GM23338 (cell line): ENCODE data around the gene GATAD2B. TPM values are rescaled to one million over a fixed set of nuclear protein-coding genes. Genes with fewer than 3 reads are reported as not detected.

ENCODE experiments used
- ATAC-seq: fragments of 200-7000 bp; cut with Tn5 transposase; 3 replicates; pipeline ENCODE4 v1.9.1; 2020
- DNase-seq: peaks from one replicate; pipeline ENCODE4 v3.0.0-alpha.2; 2015; ENCODE audit warnings: low spot score
- H2AFZ ChIP-seq: fragments of 200-600 bp; sonication (generic); 2 replicates; pipeline ENCODE4 v1.8.0; 2016; ENCODE audit warnings: antibody characterized with exemption, mild to moderate bottlenecking, moderate library complexity
- H3F3A ChIP-seq: fragments of 200-600 bp; sonication (generic); replicated peaks from 2 replicates; pipeline ENCODE4 v1.8.0; 2017; ENCODE audit warnings: antibody characterized with exemption, mixed run types, low read depth
- H3K27ac ChIP-seq: fragments of 200-600 bp; sonication (generic); 2 replicates; pipeline ENCODE4 v1.6.1; 2016; ENCODE audit warnings: low read depth
- H3K27me3 ChIP-seq: fragments of 200-600 bp; sonication (generic); 2 replicates; pipeline ENCODE4 v1.8.0; 2016; ENCODE audit warnings: mild to moderate bottlenecking, mixed run types, moderate library complexity; ENCODE audit not compliant: insufficient read depth
- H3K36me3 ChIP-seq: fragments of 200-600 bp; sonication (generic); 2 replicates; pipeline ENCODE4 v1.8.0; 2016; ENCODE audit warnings: mild to moderate bottlenecking; ENCODE audit not compliant: insufficient read depth
- H3K4me1 ChIP-seq: fragments of 200-600 bp; sonication (generic); 2 replicates; pipeline ENCODE4 v1.8.0; 2016; ENCODE audit warnings: mild to moderate bottlenecking, moderate library complexity; ENCODE audit not compliant: insufficient read depth
- H3K4me2 ChIP-seq: fragments of 200-600 bp; sonication (generic); 2 replicates; pipeline ENCODE4 v1.7.1; 2017; ENCODE audit warnings: mixed run types
- H3K4me3 ChIP-seq: fragments of 200-600 bp; sonication (generic); 2 replicates; pipeline ENCODE4 v1.6.1; 2016; ENCODE audit warnings: mixed run types
- H3K79me2 ChIP-seq: fragments of 200-600 bp; sonication (generic); replicated peaks from 2 replicates; pipeline ENCODE4 v1.8.0; 2017; ENCODE audit warnings: mild to moderate bottlenecking; ENCODE audit not compliant: insufficient read depth
- H3K9me2 ChIP-seq: fragments of 200-600 bp; sonication (generic); 2 replicates; pipeline ENCODE4 v1.8.0; 2017; ENCODE audit not compliant: insufficient read depth
- H4K20me1 ChIP-seq: fragments of 200-600 bp; sonication (generic); replicated peaks from 2 replicates; pipeline ENCODE4 v1.8.0; 2017; ENCODE audit warnings: mild to moderate bottlenecking; ENCODE audit not compliant: insufficient read depth
- H3K27ac Mint-ChIP-seq: 2 replicates; pipeline ENCODE4 v1.8.0; 2020; ENCODE audit warnings: inconsistent platforms, mild to moderate bottlenecking, moderate library complexity, mixed read lengths
- H3K27me3 Mint-ChIP-seq: 3 replicates; pipeline ENCODE4 v1.8.0; 2022; ENCODE audit warnings: low read depth, mild to moderate bottlenecking, moderate library complexity, mixed read lengths, inconsistent platforms; ENCODE audit not compliant: insufficient read depth, poor library complexity
- H3K36me3 Mint-ChIP-seq: 3 replicates; pipeline ENCODE4 v1.8.0; 2021; ENCODE audit warnings: low read depth, mild to moderate bottlenecking, inconsistent platforms, moderate library complexity, mixed read lengths
- H3K4me1 Mint-ChIP-seq: 3 replicates; pipeline ENCODE4 v1.8.0; 2020; ENCODE audit warnings: mild to moderate bottlenecking, inconsistent platforms, mixed read lengths
- H3K4me3 Mint-ChIP-seq: 3 replicates; pipeline ENCODE4 v1.8.0; 2021; ENCODE audit warnings: moderate library complexity, mild to moderate bottlenecking, inconsistent platforms, mixed read lengths
- H3K9me3 Mint-ChIP-seq: 3 replicates; pipeline ENCODE4 v1.8.0; 2020; ENCODE audit warnings: moderate library complexity, mild to moderate bottlenecking, inconsistent platforms, mixed read lengths
- CREB1 ChIP-seq: fragments of 250-450 bp; sonication (Bioruptor Pico); IDR thresholded peaks from 2 replicates; pipeline ENCODE4 v1.5.0; 2020; ENCODE audit warnings: low read depth, mild to moderate bottlenecking, moderate library complexity
- EZH2 ChIP-seq: fragments of 200-600 bp; sonication (generic); IDR thresholded peaks from one replicate; pipeline ENCODE4 v1.8.0; 2017; ENCODE audit warnings: antibody characterized with exemption, mild to moderate bottlenecking, low read depth; ENCODE audit not compliant: unreplicated experiment
- EZH2phosphoT487 ChIP-seq: fragments of 200-600 bp; sonication (generic); IDR thresholded peaks from one replicate; pipeline ENCODE4 v1.8.1; 2018; ENCODE audit warnings: antibody characterized with exemption; ENCODE audit not compliant: unreplicated experiment
- JUNB ChIP-seq: IDR thresholded peaks from one replicate; pipeline ENCODE4 v1.6.1; 2016; ENCODE audit warnings: antibody characterized with exemption; ENCODE audit not compliant: unreplicated experiment
- NANOG ChIP-seq: IDR thresholded peaks from 2 replicates; pipeline ENCODE4 v1.6.1; 2016; ENCODE audit warnings: antibody characterized with exemption, borderline replicate concordance
- POLR2AphosphoS5 ChIP-seq: IDR thresholded peaks from 2 replicates; pipeline ENCODE4 v1.6.1; 2016; ENCODE audit warnings: antibody characterized with exemption, low read depth
- REST ChIP-seq: IDR thresholded peaks from one replicate; pipeline ENCODE4 v1.6.1; 2018; ENCODE audit warnings: antibody characterized with exemption; ENCODE audit not compliant: unreplicated experiment
- STAT1 ChIP-seq: IDR thresholded peaks from one replicate; pipeline ENCODE4 v1.6.1; 2016; ENCODE audit warnings: antibody characterized with exemption; ENCODE audit not compliant: unreplicated experiment
- ZNF114 ChIP-seq: fragments of 250-450 bp; sonication (Bioruptor Pico); IDR thresholded peaks from 2 replicates; pipeline ENCODE4 v1.5.0; 2020; ENCODE audit warnings: mild to moderate bottlenecking, moderate library complexity
- ZNF331 ChIP-seq: fragments of 250-450 bp; sonication (Bioruptor Pico); IDR thresholded peaks from 2 replicates; pipeline ENCODE4 v1.5.0; 2020; ENCODE audit warnings: low read depth, mild to moderate bottlenecking, moderate library complexity
- polyA plus RNA-seq: library from polyadenylated mRNA; unstranded; fragments of >200 nt; fragmentation: Nextera tagmentation; extraction: Ambion mirVana; gene quantifications from 2 replicates; pipeline ENCODE4 v1.2.1, GENCODE V29; 2016
- total RNA-seq: library from RNA; depleted of rRNA; stranded (reverse); fragments of >200 nt; shearing (Covaris generic); gene quantifications from 2 replicates; pipeline ENCODE4 v1.2.3, GENCODE V29; 2014
- TF ChIP-seq, protein P1 (sequence below), 2 experiments: fragments of 200-600 bp in 1 of 2; sonication (generic) in 1 of 2; conservative IDR thresholded peaks; 2 replicates each; pipeline versions ENCODE4 v1.5.1 to v1.6.1; 2016 to 2017; ENCODE audit warnings: antibody characterized with exemption in 2 of 2, low read depth in 2 of 2, mild to moderate bottlenecking in 2 of 2, moderate library complexity in 1 of 2
- TF ChIP-seq, protein P2 (sequence below): fragments of 250-450 bp; sonication (Bioruptor Pico); IDR thresholded peaks from 2 replicates; pipeline ENCODE4 v1.5.0; 2020; ENCODE audit warnings: mild to moderate bottlenecking, moderate library complexity
- TF ChIP-seq, protein P3 (sequence below): IDR thresholded peaks from 2 replicates; pipeline ENCODE4 v1.6.1; 2016; ENCODE audit warnings: antibody characterized with exemption

GATAD2B gene
- total and polyA plus RNA-seq, 2 experiments from 2014 or later, result 5.2 to 17.8 TPM

DNA sequence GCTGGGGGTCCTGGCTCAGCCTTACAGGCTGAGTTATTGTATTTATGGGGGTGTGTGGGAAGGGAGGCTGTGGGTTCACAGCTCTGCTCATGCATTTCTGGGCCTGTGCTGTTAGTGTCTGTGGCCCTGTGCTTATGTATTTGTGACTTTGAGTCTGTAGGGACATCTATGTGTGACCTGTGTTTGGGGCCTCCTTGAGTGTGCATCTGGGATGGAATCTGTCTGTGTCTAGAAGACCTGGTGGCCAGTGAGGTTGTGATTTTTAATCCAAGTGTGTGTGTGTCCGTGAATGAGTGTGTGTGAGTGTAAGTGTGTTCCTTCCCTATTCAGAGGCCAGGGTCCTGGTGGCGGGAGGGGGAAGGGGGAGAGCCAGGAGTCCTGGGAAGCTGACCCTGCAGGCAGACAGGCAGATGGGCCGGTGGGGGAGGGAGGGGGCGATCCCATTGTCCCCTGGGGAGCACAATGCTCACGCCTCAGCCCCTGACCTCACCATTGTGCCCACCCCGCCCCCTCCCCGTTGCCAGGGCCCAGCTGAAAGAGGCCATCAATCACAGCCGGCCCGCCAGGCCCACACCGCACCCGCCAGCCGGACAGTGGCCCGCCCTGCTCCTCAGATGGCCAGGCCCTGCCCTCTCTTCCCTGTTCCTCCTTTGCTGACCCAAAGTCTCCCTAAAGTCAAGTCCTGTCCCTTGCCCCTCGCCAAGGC lies 128.0 kb downstream of the GATAD2B start:
- peaks cover 38% of the 10 kb centered on the region for H3K4me1 Mint-ChIP-seq
- H3K4me3 Mint-ChIP-seq, result peak overlapping the region; percentile 45
- Histone ChIP-seq H3K4me2 (peak overlapping the region; percentile 71; the same call in 1 of the 2 replicates), H4K20me1 (0 out of 2 replicates have a peak, but pooled peaks cover 3% of the 10 kb centered on the region), H3K4me3 (0 out of 2 replicates have a peak overlapping the region, but pooled peaks have one; percentile 23), H3K36me3 (no peaks in the 10 kb centered on the region), H3K27ac (no peak overlapping the region), H3K79me2 (no peaks in the 10 kb centered on the region), H3K9me2 (no peaks in the 10 kb centered on the region), H3F3A (0 out of 2 replicates have a peak, but pooled peaks cover 13% of the 10 kb centered on the region), H3K4me1 (peaks cover 19% of the 10 kb centered on the region), H2AFZ (peak overlapping the region; percentile 87; the same call in 1 of the 2 replicates), H3K27me3 (no peaks in the 10 kb centered on the region)
- no peaks in the 10 kb centered on the region for H3K9me3 Mint-ChIP-seq
- H3K36me3 Mint-ChIP-seq, result no peaks in the 10 kb centered on the region; the same call in 2 of the 3 replicates
- peaks cover 17% of the 10 kb centered on the region for H3K27me3 Mint-ChIP-seq
- ATAC-seq, result peak; percentile 9
- TF ChIP-seq JUNB, result no peak
- TF ChIP-seq ZNF114 (CRISPR knock-in tag), result no peak
- TF ChIP-seq EZH2, result no peak
- no peak for TF ChIP-seq CREB1 (CRISPR knock-in tag)
- no peak for TF ChIP-seq EZH2phosphoT487
- no peak for TF ChIP-seq REST
- TF ChIP-seq, protein P1, sequence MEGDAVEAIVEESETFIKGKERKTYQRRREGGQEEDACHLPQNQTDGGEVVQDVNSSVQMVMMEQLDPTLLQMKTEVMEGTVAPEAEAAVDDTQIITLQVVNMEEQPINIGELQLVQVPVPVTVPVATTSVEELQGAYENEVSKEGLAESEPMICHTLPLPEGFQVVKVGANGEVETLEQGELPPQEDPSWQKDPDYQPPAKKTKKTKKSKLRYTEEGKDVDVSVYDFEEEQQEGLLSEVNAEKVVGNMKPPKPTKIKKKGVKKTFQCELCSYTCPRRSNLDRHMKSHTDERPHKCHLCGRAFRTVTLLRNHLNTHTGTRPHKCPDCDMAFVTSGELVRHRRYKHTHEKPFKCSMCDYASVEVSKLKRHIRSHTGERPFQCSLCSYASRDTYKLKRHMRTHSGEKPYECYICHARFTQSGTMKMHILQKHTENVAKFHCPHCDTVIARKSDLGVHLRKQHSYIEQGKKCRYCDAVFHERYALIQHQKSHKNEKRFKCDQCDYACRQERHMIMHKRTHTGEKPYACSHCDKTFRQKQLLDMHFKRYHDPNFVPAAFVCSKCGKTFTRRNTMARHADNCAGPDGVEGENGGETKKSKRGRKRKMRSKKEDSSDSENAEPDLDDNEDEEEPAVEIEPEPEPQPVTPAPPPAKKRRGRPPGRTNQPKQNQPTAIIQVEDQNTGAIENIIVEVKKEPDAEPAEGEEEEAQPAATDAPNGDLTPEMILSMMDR (conservative IDR thresholded peaks at IDR 0.05; ENCODE audit: low read depth in 2 of 2), result no peak
- TF ChIP-seq, protein P2, sequence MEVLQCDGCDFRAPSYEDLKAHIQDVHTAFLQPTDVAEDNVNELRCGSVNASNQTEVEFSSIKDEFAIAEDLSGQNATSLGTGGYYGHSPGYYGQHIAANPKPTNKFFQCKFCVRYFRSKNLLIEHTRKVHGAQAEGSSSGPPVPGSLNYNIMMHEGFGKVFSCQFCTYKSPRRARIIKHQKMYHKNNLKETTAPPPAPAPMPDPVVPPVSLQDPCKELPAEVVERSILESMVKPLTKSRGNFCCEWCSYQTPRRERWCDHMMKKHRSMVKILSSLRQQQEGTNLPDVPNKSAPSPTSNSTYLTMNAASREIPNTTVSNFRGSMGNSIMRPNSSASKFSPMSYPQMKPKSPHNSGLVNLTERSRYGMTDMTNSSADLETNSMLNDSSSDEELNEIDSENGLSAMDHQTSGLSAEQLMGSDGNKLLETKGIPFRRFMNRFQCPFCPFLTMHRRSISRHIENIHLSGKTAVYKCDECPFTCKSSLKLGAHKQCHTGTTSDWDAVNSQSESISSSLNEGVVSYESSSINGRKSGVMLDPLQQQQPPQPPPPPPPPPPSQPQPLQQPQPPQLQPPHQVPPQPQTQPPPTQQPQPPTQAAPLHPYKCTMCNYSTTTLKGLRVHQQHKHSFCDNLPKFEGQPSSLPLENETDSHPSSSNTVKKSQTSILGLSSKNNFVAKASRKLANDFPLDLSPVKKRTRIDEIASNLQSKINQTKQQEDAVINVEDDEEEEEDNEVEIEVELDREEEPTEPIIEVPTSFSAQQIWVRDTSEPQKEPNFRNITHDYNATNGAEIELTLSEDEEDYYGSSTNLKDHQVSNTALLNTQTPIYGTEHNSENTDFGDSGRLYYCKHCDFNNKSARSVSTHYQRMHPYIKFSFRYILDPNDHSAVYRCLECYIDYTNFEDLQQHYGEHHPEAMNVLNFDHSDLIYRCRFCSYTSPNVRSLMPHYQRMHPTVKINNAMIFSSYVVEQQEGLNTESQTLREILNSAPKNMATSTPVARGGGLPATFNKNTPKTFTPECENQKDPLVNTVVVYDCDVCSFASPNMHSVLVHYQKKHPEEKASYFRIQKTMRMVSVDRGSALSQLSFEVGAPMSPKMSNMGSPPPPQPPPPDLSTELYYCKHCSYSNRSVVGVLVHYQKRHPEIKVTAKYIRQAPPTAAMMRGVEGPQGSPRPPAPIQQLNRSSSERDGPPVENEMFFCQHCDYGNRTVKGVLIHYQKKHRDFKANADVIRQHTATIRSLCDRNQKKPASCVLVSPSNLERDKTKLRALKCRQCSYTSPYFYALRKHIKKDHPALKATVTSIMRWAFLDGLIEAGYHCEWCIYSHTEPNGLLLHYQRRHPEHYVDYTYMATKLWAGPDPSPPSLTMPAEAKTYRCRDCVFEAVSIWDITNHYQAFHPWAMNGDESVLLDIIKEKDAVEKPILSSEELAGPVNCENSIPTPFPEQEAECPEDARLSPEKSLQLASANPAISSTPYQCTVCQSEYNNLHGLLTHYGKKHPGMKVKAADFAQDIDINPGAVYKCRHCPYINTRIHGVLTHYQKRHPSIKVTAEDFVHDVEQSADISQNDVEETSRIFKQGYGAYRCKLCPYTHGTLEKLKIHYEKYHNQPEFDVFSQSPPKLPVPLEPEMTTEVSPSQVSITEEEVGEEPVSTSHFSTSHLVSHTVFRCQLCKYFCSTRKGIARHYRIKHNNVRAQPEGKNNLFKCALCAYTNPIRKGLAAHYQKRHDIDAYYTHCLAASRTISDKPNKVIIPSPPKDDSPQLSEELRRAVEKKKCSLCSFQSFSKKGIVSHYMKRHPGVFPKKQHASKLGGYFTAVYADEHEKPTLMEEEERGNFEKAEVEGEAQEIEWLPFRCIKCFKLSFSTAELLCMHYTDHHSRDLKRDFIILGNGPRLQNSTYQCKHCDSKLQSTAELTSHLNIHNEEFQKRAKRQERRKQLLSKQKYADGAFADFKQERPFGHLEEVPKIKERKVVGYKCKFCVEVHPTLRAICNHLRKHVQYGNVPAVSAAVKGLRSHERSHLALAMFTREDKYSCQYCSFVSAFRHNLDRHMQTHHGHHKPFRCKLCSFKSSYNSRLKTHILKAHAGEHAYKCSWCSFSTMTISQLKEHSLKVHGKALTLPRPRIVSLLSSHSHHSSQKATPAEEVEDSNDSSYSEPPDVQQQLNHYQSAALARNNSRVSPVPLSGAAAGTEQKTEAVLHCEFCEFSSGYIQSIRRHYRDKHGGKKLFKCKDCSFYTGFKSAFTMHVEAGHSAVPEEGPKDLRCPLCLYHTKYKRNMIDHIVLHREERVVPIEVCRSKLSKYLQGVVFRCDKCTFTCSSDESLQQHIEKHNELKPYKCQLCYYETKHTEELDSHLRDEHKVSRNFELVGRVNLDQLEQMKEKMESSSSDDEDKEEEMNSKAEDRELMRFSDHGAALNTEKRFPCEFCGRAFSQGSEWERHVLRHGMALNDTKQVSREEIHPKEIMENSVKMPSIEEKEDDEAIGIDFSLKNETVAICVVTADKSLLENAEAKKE (CRISPR knock-in tag), result no peak
- TF ChIP-seq POLR2AphosphoS5, result no peak
- TF ChIP-seq, protein P3, sequence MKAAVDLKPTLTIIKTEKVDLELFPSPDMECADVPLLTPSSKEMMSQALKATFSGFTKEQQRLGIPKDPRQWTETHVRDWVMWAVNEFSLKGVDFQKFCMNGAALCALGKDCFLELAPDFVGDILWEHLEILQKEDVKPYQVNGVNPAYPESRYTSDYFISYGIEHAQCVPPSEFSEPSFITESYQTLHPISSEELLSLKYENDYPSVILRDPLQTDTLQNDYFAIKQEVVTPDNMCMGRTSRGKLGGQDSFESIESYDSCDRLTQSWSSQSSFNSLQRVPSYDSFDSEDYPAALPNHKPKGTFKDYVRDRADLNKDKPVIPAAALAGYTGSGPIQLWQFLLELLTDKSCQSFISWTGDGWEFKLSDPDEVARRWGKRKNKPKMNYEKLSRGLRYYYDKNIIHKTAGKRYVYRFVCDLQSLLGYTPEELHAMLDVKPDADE, result no peak
- no peak for TF ChIP-seq NANOG
- TF ChIP-seq STAT1, result no peak
- TF ChIP-seq ZNF331 (CRISPR knock-in tag), result no peak
- no peak for DNase-seq
- H3K27ac Mint-ChIP-seq, result peak overlapping the region; percentile 54
